HG02981 (cell line): ENCODE measurements around the gene TMEM212.

Experiments used
- ATAC-seq: cut with Tn5 transposase; IDR thresholded peaks from one replicate; pipeline ENCODE4 v1.9.1; 2021; ENCODE audit warnings: mild to moderate bottlenecking, moderate library complexity; ENCODE audit not compliant: unreplicated experiment

Gene TMEM212

DNA sequence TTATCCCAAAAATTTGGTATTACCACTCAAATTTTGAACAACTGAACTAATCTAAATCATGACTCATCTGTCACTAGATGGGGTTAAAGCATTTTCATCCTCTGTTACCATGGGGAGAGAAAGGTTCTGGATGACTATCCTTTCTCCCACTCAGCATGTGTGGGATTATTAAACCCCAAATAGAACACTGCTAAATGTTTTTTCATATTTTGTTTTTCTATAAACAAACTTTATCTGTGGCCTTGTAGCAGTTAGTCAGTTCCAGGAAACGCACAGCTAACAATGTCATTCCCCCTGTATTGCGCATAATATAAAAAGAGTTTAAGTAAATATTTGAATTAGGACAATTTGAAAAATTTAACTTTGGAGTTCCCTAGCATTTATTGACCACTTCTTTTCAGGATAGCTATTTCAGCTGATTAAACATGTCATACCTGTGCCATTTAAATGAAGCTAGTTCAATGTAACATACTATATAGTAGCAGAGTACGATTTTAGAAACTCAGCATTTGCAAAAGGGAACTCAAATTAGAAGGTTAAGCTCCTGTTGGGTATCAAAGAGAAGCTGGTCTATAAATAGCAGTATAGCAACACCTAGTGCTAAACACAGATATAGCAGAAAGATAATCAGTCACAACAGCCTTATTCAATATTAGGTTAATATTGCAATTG lies 9.2 kb upstream of the TMEM212 start:
- peak; percentile 53 for ATAC-seq

DNA sequence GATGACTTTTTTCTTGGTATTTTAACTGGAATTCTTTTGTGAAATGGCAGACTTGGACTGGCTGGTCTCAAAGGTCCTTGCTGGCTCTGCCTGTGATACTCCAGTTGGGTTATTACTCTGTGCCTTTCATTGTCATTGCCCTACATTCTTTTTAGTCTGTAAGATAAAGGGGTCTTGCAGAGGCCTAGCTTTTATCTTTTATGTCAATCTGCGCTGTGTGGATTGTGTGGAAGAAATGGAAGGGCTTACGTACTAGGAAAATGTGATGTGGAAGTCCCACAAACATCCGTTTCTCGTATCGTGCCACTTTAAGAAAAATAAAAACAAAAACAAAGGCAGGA lies 8.7 kb upstream of the TMEM212 start:
- no peak for ATAC-seq

DNA sequence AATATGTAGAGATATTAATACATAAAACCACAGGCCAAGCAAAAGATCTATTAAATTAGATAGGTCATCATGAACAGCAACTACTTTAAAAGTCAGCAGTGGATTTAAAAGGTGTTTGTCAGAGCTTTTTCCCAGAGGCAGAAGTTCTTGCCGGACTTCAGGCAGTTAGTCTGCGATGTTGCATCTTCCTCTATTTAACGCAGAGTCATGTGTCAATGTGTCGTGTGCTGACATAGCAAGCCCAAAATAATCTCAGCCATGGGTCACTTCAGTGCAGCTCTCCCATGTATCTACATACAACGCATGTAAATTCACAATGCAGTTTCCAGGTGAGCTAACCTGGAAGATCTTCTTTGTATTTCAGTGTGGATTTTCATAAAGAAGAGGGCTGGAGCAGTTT lies 8.0 kb upstream of the TMEM212 start:
- no peak for ATAC-seq

DNA sequence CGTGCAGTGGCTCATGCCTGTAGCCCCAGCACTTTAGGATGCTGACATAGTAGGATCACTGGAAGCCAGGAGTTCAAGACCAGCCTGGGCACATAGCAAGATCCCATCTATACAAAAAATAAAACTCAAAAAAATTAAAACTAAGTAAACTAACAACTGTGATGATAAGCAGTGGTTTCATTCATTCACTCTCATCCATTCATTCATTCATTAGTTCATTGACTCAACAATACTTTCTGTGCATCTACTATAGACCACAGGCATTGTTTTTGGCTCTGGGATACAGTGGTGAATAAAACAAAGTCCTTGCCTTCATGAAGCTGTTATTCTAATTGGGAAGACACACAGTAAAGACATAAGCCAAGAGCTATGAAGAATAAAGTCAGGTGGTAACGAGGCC lies 7.5 kb upstream of the TMEM212 start:
- ATAC-seq: no peak

DNA sequence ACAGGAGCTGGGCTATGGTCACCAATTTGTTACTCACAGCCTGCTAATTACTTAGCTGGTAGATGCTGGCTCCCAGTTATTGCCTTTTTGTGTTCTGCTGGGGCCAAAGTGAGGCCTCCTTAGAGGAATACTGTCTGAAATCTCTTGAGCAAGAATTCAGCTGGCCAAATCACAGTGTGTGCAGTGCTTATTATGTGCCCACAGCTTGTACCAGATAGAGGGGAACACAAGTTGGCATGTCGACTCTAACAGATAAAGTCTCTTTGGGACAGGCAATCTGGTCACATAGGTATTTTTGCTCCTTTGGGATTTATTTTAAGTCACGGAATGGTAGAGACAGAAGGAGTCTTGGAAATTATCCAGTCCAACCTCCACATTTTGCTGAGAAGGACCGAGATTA lies 6.3 kb upstream of the TMEM212 start:
- ATAC-seq: no peak

DNA sequence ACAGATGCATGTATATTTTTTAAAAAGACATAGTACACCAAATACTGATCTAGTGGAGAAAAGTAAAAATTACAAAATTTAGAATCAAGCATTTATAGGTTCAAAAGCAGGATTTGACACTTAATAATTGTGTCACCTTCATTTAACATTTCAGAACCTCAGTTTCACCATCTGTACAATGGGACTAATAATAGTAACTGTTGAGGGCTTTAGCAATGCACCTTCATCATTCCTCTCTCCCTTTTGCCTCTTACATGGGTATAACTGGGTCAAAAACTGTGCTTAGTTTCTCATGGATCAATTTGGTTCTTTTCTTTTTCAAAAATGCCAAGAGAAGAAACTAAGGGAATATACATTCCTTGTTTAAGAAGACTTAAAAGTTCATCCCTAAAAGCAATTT lies 5.5 kb upstream of the TMEM212 start:
- no peak for ATAC-seq

DNA sequence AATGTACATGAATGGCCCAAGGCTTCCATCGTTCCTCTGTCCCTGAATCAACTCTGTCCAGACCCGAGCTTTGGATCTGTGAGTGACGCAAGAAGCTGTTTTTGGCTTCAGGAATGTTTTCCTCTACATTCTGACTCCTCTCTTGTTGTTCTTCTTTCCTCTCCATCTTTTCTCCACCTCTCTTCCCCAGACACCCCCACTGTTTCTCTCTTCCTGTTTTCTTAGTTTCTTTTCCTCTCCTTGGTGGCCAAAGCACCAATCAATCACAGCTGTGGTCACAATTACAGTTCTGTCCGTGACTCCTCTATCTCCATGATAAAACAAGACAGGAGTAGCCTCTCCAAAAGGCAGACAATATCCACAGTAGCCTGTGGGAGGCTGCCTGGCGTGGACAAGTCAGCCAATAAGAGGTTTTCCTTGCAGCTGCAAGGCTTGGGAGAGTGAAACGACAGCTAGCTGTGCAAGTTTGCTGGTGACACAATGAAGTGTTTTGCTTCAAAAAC lies 4.9 kb upstream of the TMEM212 start:
- no peak for ATAC-seq

DNA sequence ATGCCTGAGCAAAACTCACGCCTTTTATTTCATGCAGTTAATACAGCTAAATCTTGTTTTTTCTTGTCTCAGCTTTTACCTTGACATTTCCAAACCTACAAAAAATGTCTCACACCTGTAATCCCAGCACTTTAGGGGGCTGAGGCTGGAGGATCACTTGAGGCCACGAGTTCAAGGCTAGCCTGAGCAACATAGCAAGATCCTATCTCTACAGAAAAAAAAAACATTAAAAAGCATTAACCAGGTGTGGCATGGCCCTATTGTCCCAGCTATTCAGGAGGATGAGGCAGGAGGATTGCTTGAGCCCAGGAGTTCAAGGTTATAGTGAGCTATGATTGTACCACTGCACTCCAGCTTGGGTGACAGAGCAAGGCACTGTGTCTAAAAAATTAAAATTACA lies 3.9 kb upstream of the TMEM212 start:
- ATAC-seq: no peak

DNA sequence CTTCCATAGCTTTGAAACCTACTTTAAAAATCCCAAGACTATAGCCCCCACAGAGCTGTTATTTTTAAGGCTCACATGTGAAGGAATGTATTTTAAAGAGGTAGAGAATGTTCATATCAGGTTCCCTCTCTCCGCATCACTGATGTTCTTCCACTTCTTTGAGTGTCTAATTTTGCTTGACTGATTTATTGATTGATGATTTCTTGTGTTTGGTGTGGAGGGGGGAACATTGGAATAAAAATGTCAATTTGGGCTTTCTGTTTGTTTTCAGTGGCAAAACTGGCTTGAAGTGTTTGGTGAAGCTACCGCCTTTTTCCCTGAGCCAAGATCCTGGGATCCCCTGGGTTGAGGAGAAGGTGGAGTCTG lies 2.7 kb upstream of the TMEM212 start:
- no peak for ATAC-seq

DNA sequence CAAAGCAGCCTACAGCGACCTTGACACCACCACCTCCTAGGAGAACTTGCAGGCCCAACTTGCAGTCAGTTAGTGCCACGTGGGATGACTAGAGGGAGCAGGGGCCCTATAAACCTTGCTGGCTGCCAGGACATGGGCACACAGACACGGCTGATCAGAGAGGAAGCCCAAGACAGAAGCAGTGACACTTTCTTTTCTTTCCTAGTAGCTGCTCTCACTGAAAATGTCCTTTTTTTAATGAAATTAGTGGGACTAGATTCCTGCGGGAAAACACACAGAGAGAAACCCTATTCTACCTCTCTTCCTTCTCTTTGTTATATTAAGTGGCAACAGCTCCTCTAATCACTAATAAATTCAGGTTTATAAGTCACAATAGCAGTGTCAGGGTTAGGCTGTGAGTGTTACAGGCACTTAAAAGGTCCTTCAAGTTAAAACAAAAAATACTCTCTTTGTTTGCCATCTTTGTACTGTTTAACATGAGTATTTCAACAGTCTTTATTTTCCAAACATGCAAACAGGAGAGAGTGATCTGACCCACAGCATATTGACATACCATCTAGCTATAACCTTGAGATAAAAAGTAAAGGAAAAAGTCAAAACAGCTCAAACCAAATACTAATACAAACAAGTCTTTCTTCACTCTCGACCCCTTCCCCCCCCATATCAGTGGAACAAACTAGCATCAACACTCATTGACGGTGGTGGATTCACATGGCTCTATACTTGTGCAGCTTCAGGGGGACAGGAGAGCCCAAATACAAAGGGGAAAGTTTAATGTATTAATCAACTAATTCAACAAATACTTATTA lies 2.1 kb upstream of the TMEM212 start:
- no peak for ATAC-seq

DNA sequence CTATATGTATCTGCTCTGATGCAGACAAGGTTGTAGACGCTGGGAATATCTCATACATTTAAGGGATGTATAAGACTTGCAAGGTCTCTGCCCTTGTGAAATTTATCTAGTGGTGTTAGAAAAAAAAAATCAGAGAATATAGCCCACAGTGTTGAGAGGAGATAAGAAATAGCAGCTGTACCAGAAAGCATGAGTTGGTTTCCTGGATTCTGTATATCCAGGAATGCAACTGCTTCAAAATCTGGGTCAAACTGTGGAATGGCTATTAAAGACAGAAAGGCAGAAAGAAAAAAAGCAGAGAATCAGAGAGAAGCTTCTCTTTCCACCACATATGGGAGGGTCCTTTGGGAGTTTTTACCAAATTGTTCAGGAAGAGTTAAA lies 1.5 kb upstream of the TMEM212 start:
- no peak for ATAC-seq

DNA sequence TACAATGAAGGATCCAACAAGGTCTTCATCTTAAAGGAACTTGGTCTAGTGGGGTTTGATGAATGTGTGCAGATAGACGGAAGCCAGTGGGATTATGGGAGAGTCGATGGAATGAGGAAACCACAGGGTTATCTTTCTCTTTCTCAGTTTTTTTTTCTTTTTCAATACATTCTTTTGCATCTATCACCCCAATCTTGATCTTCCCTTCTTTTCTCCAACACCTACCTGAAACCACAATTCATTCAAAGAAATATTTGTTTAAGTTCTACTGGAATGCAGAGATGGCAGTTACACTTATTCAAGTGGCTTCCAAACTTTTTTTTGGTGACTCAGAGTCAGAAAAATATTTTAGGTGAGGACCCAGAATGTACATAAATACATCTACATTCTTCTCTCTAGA lies 1.7 kb downstream of the TMEM212 start:
- no peak for ATAC-seq

DNA sequence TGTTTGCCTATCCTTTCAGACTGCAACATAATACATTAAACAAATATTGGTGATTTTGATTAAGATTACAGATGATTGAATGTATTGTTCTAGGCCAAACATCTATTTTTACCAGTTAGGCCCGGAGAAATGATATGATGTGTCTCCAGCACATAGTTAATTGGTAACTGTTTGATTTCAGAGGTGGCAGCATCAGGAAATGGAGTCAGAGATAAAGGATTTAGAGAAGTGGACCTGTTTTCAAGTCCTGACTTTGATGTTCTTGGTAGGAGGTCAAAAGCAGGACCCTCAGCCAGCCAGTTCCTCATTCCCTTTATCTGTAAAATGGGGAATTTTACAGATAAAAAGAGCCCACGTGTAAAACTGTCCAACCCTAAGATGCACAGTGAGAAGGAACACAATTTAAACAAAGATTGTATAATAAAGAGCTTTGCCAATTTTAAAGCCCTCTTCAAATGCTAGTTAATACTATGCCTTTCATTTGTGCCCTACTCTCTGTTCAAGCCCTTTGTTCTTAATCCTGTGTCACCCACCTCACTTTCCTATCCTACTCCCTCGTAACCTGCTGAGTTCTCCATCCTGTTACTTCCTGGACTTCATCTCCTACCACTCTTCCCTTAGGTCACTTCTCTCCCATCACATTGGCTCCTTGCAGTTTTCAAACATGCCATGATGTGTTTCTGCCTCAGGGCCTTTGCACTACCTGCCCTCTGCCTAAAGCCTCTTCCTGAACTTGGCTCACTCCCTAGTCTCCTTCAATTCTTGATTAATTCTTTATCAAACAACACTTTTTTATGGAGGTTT lies 2.5 kb downstream of the TMEM212 start:
- no peak for ATAC-seq

DNA sequence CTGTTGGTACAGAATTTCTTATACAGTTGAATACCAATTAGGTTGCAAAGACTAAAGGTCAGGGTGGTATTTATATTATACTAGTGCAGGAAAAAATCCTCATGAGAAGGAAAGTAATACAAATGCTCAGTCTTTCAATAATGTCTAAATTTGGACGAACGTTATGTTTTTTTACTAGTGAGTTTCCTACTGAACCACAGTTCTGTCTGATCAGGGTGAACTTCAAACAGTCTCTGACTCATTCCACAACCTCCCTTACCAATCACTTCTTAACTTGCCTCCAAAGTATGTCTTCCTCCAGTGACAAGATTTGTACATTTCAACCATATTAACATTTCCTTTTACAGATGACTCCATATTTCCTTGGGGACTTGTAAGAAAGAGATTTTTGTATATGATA lies 3.4 kb downstream of the TMEM212 start:
- peak; percentile 98 for ATAC-seq

DNA sequence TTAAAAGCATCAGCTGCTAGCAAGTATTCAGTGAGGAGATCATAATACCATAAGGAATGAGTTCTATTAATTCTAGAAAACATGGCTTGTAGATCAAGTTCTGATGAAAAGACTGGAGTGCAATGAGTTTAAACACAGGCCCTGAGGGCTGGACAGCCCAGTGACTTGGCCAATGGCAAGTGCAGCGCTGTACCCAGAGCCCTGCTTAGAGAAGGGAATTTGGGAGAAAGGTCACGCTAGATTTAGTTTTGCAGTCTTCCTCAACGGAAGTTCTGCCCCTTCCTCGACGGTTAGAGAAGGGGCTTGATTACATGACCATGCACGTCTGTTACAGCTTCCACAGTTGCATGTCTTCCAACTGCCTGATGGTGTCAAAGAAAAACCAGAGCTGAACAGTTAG lies 4.0 kb downstream of the TMEM212 start:
- ATAC-seq: no peak

DNA sequence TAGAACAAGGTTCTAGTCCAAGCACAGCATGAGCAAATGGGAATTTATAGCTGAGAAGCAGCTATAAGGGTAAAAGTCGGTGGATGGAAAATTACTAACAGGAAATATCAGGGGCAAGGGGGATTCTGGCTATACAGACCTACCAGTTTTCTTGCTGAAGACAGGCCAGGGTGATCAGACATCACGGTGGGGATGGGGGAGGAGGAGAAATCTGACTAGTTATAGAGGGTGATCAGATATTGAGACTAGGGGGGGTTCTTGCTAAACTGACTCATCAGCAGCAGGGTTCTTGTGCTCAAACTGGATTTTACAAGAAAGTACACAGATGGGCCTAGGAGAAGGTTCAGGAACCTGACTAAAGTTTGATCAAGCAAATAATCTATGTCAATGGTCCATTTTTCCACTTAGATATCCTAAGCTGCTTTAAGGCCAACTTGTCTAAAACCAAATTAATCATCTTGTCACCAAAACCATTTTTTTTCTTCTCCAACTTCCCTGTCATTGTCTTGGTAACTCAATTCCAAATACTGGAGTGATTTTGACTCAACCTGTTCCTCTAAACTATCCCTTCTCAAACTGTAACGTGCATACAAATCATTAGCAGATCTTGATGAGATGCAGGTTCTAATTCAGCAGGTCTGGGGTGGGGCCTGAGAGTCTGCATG lies 4.6 kb downstream of the TMEM212 start:
- ATAC-seq: no peak

DNA sequence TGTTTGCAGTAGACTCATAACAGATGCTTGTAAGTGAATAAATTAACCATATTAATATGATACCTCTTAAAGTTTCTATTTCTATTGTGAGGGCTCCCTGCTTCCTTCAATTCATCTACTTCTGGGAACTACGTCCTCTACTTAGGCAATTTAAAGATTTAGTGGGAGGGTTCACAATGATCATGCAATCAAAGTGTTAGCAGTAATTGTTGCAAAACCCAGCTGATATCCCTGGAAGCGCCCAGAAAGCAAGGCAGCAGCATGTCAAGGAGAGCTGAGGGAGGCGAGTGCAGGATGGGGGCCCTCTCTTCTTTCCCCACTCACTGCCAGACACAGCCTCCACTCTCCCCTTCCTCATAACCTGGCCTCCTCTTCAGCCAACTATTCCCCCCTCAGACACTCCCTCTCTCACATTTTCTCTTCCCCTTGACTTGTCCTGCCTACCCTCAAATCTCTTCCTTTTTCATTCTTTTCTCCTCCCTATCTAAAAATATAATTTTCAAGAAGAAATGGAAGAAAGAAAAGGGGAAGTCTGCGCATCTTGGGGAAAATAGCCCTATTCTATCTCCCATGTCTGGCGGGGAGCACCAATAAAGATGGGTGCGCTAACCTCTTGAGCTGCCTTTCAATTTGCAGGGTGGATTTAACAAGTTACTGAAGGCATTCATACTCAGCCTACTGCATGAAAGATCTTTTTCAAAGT lies 6.6 kb downstream of the TMEM212 start:
- no peak for ATAC-seq

DNA sequence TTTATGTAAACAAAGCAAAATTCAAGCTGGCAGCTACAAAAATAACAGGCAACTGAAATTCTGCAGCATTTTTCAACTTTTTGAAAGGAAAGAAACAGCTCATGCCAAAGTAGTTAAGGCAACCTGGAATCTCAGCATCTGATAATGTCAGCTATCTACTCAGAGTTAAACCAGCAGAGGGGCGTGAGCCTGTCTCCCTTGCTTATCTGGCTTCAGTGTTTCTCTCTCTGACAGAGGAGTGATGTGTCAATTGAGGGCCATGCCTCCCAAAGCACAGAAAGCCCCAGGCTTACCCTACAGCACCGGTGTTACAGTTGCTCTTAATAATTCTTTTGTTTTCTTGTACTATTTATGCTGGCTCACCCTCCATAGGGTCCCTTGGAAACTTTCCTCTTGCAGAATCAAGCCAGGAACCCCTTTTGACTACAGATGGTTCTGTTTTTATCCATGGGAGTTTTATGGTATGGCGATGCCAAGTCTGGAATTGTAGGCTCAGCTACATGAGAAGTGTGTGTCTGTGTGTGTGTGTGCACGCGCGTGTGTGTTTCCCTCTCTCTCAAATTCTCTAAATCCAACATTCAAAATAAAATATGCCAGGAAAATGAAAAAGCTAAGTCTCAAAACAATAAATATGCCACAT lies 7.3 kb downstream of the TMEM212 start:
- ATAC-seq: no peak

DNA sequence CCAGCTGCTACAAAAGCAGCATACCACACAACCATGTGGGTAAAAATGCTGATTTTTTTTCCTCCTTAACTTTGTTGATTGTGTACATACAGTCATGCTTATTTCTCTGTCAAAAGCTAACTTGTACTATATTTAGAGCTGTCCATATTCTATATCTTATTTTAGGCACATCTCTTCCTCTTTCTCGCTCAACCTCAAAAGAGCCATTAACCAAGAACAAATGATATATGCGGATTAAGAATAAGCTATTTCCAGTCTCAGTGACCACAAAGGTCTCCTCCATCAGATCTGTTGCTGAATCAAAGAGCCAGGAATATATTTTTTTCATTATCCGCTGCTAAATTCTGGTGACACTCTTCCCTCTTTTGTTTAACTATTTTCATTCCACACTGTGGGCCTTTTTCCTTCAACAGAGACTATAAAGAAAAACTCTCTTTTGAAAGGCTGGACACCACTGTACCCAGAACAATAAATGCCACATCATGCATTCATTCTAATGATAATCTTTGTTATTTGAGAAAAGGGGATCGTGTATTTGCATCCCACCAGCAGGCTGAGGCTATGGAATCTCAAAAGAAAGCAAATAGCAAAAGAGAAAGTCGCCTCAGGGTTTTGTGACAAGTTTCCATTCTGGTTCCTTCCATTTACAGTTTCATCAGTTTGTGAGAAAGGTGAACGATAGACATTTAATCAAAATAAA lies 8.0 kb downstream of the TMEM212 start:
- no peak for ATAC-seq

DNA sequence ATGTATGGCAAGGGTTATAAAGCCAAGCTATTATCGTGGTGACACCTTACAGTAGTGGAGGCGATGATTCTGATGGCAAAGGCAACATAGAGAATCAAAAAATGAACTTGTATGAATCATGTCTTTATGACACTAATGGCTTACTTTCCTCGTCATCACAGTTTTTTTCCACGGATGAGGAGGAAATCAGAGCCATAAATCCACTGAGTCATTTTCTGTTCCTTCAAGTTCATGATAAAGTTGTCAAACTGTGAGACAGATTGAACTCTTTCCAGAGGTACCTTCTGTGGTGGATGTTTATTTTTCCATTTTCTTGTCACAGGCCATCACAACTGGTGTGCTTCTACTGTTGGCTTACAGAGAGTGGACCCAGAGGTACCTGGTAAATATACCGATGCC lies 8.5 kb downstream of the TMEM212 start:
- no peak for ATAC-seq
